Heart left ventricle (tissue), 13 donors: ENCODE data around the gene CHTF18.

Source experiments
- POLR2A ChIP-seq, 2 donors: fragments of 450-650 bp; IDR thresholded peaks; one replicate each; pipeline ENCODE4 v1.6.1; 2017; ENCODE audit warnings: antibody characterized with exemption in 2 of 2, mild to moderate bottlenecking in 2 of 2, moderate library complexity in 2 of 2
- TF ChIP-seq, protein P1 (sequence below), 12 donors: fragments of 200-600 bp; sonication (generic) in 4 of 12; IDR thresholded peaks; one replicate each; pipeline versions ENCODE4 v1.5.0 to v1.8.0; 2018 to 2022; ENCODE audit warnings: antibody characterized with exemption in 12 of 12, mild to moderate bottlenecking in 5 of 12
- donor health status: ischemic (EF 13 %, LVEDD 7.1; RV severe dilation, severe dysfunction).
- donor health status: DM: no; HTN: yes; CAD: no.
- donor health status: DM: no; HTN: no; CAD: no.
- donor health status: ischemic (EF 25% LVEDD 6.9; RV normal size, moderate dysfunction).
- donor health status: ischemic (EF 25% LVEDD 5.7; RV mildly dilated, moderate dysfunction).
- donor health status: ischemic (EF 35%, LVEDD 5.7; RV mildly dilated, moderate dysfunction).
- donor health status: nonischemic (EF 11% LVEDD 7.7; RV severe dilation, severe dysfunction).
- donor health status: DM: yes; HTN: yes; CAD: no.
- donor health status: PGD.
- donor health status: ischemic (EF 29% LVEDD 5.4; RV normal size, mild dysfunction).
- donor health status: nonischemic (EF 23%, LVEDD 6.1; RV moderate dilation, normal function).

DNA sequence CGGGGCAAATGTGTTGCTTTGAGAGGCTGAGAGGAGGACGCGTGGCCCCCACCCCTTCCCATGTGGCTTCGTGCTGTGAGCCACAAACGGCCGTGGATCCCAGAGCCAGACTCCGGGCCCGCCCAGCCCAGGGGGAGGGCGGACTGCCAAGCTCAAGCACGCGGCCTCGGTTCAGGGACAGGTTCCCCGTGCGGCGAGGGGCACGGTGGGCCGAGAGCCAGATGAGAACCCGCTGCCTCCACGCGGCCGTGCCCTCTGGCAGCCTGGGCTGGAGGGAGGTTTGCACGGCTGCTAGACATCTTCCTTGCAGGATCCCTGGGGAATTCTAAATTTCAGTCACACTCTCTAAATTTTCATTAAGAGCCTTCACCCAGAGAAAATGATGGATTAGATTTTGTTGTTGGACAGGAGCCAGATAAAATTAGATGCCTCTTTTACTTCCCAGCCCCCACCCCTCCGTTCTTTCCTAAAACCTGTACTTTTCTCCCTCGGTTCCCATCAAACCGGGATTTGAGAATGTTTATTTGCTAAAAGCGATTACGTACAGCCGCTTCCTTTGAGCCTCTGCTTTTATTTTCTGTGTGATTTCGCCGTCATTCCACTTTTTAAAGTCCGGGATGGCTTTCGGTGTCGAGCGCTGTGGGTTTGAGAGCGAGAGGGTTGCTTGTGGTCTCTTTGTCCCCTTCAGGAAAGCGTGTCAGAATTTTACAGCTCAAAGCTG, 37.1 kb downstream of the CHTF18 start:
- TF ChIP-seq, protein P1, sequence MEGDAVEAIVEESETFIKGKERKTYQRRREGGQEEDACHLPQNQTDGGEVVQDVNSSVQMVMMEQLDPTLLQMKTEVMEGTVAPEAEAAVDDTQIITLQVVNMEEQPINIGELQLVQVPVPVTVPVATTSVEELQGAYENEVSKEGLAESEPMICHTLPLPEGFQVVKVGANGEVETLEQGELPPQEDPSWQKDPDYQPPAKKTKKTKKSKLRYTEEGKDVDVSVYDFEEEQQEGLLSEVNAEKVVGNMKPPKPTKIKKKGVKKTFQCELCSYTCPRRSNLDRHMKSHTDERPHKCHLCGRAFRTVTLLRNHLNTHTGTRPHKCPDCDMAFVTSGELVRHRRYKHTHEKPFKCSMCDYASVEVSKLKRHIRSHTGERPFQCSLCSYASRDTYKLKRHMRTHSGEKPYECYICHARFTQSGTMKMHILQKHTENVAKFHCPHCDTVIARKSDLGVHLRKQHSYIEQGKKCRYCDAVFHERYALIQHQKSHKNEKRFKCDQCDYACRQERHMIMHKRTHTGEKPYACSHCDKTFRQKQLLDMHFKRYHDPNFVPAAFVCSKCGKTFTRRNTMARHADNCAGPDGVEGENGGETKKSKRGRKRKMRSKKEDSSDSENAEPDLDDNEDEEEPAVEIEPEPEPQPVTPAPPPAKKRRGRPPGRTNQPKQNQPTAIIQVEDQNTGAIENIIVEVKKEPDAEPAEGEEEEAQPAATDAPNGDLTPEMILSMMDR (IDR thresholded peaks at IDR 0.05): no peak
- TF ChIP-seq POLR2A (IDR thresholded peaks at IDR 0.05): no peak
